GM21423 (cell line): ENCODE results near the gene ABCD3.
"Not testable (repeated sequence)": the region's sequence is repeated elsewhere in the genome, so short reads cannot be mapped to it uniquely, and the experiment has no call there.

Experiments
- ATAC-seq: cut with Tn5 transposase; IDR thresholded peaks from one replicate; pipeline ENCODE4 v1.9.1; 2021; ENCODE audit warnings: mild to moderate bottlenecking, moderate library complexity; ENCODE audit not compliant: unreplicated experiment

ABCD3 gene

GRCh38 chr1:94544706-94545490 lies 126.7 kb downstream of the ABCD3 start:
- no peak for ATAC-seq

GRCh38 chr1:94549706-94550105 lies 131.5 kb downstream of the ABCD3 start:
- ATAC-seq: no peak

GRCh38 chr1:94550396-94550795 lies 132.2 kb downstream of the ABCD3 start:
- no peak for ATAC-seq

GRCh38 chr1:94550800-94551241 lies 132.6 kb downstream of the ABCD3 start:
- ATAC-seq: no peak

- no peak for ATAC-seq
Measured at GRCh38 chr1:94551449-94551848, 133.3 kb downstream of the ABCD3 start.

GRCh38 chr1:94552071-94552586 lies 133.9 kb downstream of the ABCD3 start:
- no peak for ATAC-seq

- ATAC-seq: no peak
Measured at GRCh38 chr1:94553323-94553730, 135.1 kb downstream of the ABCD3 start.

GRCh38 chr1:94553931-94554330 lies 135.7 kb downstream of the ABCD3 start:
- ATAC-seq: no peak

GRCh38 chr1:94554580-94554979 lies 136.4 kb downstream of the ABCD3 start:
- no peak for ATAC-seq

- ATAC-seq: no peak
Measured at GRCh38 chr1:94555091-94555490, 136.9 kb downstream of the ABCD3 start.

- ATAC-seq: no peak
Measured at GRCh38 chr1:94559921-94560320, 141.7 kb downstream of the ABCD3 start.

GRCh38 chr1:94560333-94560732 lies 142.1 kb downstream of the ABCD3 start:
- ATAC-seq: no peak

GRCh38 chr1:94562519-94563260 lies 144.5 kb downstream of the ABCD3 start:
- no peak for ATAC-seq

GRCh38 chr1:94565901-94566300 lies 147.7 kb downstream of the ABCD3 start:
- no peak for ATAC-seq

GRCh38 chr1:94566436-94566835 lies 148.2 kb downstream of the ABCD3 start:
- ATAC-seq: not testable (repeated sequence)

GRCh38 chr1:94567975-94568607 lies 149.9 kb downstream of the ABCD3 start:
- ATAC-seq: not testable (repeated sequence)
